Anterior cingulate cortex (tissue), 58 donors: Measurements from ENCODE around the gene IL12RB1.

ENCODE experiments used
- DNase-seq, 58 donors: peaks; one replicate each; lab custom pipeline; 2025; lab: John Stamatoyannopoulos, UW

IL12RB1 gene

DNA sequence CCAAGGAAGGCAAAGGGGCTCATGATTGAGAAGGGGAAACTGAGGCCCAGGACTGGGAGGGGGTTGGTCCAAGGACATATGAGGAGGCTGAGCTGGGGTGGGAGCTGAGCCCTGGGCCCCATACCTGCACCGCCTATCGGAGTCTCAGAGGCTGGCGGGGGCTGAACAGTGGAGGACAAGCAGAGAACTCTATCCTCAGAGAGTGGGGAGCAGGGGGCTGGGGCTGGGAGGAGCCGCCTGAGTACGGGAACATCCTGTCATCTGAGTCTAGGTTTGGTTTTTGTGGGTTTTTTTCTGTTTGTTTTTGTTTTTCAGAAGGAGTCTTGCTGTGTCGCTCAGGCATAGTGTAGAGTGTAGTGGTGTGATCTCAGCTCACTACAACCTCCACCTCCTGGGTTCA, 72.5 kb downstream of the IL12RB1 start:
- DNase-seq: no peak

DNA sequence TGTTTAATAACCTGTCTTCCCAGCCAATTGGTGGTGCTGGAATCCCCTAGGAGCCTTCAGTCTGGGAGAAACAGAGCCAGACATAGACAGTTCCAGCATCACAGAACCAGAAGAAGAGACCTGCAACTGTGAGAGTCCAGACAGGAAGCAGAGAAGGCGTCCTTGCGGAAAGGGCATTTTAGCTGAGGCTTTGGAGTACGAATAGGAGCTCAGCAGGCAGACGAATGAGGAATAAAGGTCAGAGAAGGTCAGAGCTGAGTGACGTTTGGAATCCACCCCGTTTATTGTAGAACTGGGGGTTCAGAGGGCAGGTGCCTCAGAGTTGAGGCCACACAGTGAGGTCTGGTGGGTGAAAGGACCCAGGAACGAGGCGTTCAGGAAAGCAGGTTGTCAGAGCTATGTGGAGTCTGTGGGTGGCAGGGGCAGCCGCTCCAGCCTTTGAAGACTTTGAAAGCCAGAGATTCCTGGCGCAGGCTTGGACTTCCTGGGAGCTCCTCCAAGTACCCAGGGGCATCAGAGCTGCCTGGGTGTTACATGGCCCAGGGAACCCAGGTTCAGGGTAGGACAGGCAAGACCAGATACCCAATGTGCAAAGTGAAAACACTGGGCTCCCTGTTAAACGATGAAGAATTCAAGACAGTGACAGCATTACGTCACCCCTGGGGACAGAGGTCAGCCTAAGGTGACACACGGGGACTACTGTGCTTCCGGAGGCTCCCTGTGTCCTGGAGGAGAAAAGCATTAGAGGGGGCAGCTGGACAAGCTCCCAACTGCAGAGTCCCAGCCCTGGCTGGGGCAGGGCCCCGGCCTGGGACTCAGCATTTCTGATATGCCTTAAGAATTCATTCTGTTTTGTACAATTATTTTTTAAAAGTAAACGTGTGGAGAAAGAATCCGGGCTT, 73.3 kb downstream of the IL12RB1 start:
- DNase-seq: peak in 6 of 58 donors; percentile 10 to 41 (median 19)

DNA sequence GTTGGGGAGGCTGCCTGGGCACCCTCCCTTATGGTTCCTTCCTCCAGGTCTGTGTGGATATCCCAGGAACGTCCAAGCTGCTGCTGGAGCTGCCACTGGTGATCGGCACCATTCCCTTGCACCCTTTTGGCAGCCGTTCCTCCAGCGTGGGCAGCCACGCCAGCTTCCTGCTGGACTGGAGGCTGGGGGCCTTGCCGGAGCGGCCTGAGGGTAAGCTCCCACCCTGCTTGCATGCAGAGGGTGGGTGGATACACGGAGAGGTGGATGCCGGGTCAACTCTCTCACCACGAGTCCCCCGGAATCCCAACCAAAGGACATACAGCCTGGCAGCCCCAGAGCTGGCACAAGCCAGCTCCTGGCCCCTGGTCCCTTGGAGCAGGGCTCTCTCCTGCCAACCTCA, 76.6 kb downstream of the IL12RB1 start:
- DNase-seq: peak in 1 of 58 donors; percentile 13

DNA sequence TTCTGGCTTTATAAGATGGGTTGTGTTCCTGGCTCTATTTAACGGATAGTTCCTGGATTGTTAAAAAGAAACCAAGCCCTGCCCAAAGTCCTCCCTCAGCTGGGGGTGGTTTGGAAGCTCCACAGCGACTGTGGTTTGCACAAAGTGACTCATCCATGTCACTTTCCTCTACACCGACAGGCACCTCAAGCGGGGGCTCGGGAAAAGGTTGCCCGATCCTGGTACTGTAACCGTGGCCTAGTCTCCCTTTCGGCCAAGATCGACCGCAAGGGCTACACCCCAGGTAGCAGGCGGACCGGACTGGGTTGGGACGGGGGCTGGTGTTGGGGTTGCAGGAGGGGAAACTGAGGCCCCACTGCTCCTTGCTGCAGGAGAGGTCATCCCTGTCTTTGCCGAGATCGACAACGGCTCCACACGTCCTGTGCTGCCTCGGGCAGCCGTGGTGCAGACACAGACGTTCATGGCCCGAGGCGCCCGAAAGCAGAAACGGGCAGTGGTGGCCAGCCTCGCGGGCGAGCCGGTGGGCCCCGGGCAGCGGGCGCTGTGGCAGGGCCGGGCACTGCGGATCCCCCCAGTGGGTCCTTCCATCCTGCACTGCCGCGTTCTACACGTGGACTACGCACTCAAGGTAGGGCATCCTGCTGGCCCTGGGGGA, 77.2 kb downstream of the IL12RB1 start:
- peak in 3 of 58 donors; percentile 18 to 33 (median 26) for DNase-seq
